ENCODE results near the gene KIRREL3.

GRCh38 chr11:126528075-126528474, 472.5 kb downstream of the KIRREL3 start:
- no peak for TF ChIP-seq GATA2 (IDR thresholded peaks at IDR 0.05; ENCODE audit: low read depth, low read length)
- no peak for TF ChIP-seq GATA3 (IDR thresholded peaks at IDR 0.05; ENCODE audit: low read depth, low read length)
